Fibroblast of lung (primary cell): ENCODE data around the gene EBF4.

Experiments
- CTCF ChIP-seq, 2 donors: IDR thresholded peaks in 1 of 2; conservative IDR thresholded peaks in 1 of 2; 1 replicate in 1 of 2; 2 replicates in 1 of 2; pipeline ENCODE4 v1.5.1; 2011 to 2012; ENCODE audit warnings: low read length in 2 of 2, control low read depth in 1 of 2, inconsistent platforms in 1 of 2, low read depth in 1 of 2, mild to moderate bottlenecking in 1 of 2
- EZH2 ChIP-seq: IDR thresholded peaks from 2 replicates; pipeline ENCODE4 v1.5.1; 2012; ENCODE audit warnings: low read length, control low read depth, mild to moderate bottlenecking; ENCODE audit errors: missing control alignments

- no peak for TF ChIP-seq EZH2
- no peak for TF ChIP-seq CTCF (conservative IDR thresholded peaks at IDR 0.05 in 1 of 2, IDR thresholded peaks at IDR 0.05 in 1 of 2; ENCODE audit: low read depth in 1 of 2, low read length in 2 of 2)
Measured at GRCh38 chr20:2654384-2654822, 38.2 kb upstream of the EBF4 start.
